GM12878 (cell line): ENCODE measurements around the gene HELZ. TPM values are rescaled to one million over a fixed set of nuclear protein-coding genes. Genes with fewer than 3 reads are reported as not detected.

Experiments
- ATAC-seq: fragments of 200-7000 bp; cut with Tn5 transposase; 3 replicates; pipeline ENCODE4 v1.9.1; 2020; ENCODE audit warnings: mild to moderate bottlenecking, moderate library complexity
- BruUV-seq: library from RNA; stranded (reverse); fragments of 400-500 nt; replicated peaks from 2 replicates; lab custom pipeline; 2021; lab: Mats Ljungman, UMichigan
- CTCF ChIA-PET: fragments of 300-600 bp; sonication (Branson Sonifier 250); formaldehyde crosslinking; extraction: SDS; loops from one replicate; lab custom pipeline; 2021; ENCODE audit warnings: inconsistent platforms; lab: Yijun Ruan, JAX
- POLR2A ChIA-PET: fragments of 350-600 bp; formaldehyde crosslinking; extraction: SDS; loops from one replicate; lab custom pipeline; 2021; ENCODE audit warnings: inconsistent platforms; lab: Charles Lee
- RAD21 ChIA-PET: fragments of 300-600 bp; sonication (Branson Sonifier 250); formaldehyde crosslinking; loops from one replicate; lab custom pipeline; 2023; ENCODE audit warnings: antibody characterized with exemption; ENCODE audit not compliant: unreplicated experiment; lab: Charles Lee
- SMC1A ChIA-PET: fragments of 300-600 bp; sonication (Branson Sonifier 250); formaldehyde crosslinking; loops from one replicate; lab custom pipeline; 2023; ENCODE audit not compliant: unreplicated experiment, uncharacterized antibody; lab: Charles Lee
- DNase-seq: peaks from one replicate; pipeline ENCODE4 v3.0.0-alpha.2; 2011; ENCODE audit warnings: low read depth, low spot score
- FAIRE-seq: peaks from 3 replicates; lab custom pipeline; 2011; peaks lifted over from hg19 to GRCh38; lab: Jason Lieb, UNC
- H2AFZ ChIP-seq: 2 replicates; pipeline ENCODE4 v1.6.0; 2011; ENCODE audit warnings: low read depth, low read length, control low read depth; ENCODE audit not compliant: control insufficient read depth
- H3K27ac ChIP-seq: 2 replicates; pipeline ENCODE4 v1.5.1; 2011; ENCODE audit warnings: control low read depth; ENCODE audit not compliant: control insufficient read depth, insufficient read depth
- H3K27me3 ChIP-seq, 2 experiments: replicated peaks in 1 of 2; 2 replicates each; pipeline versions ENCODE4 v1.6.0 to v1.6.1; 2011; ENCODE audit warnings: low read length in 1 of 2; ENCODE audit not compliant: control insufficient read depth in 2 of 2, insufficient read depth in 2 of 2
- H3K36me3 ChIP-seq, 2 experiments: 2 replicates each; pipeline ENCODE4 v1.5.1; 2011; ENCODE audit warnings: low read length in 1 of 2; ENCODE audit not compliant: control insufficient read depth in 2 of 2, insufficient read depth in 2 of 2
- H3K4me1 ChIP-seq: 2 replicates; pipeline ENCODE4 v1.6.1; 2011; ENCODE audit warnings: mild to moderate bottlenecking, low read length, moderate library complexity, mixed read lengths; ENCODE audit not compliant: control insufficient read depth, insufficient read depth
- H3K4me2 ChIP-seq: 2 replicates; pipeline ENCODE4 v1.6.0; 2011; ENCODE audit warnings: control low read depth; ENCODE audit not compliant: control insufficient read depth, insufficient read depth
- H3K4me3 ChIP-seq: fragments of 200-600 bp; sonication (generic); 2 replicates; pipeline ENCODE4 v1.5.1; 2016
- H3K79me2 ChIP-seq: 2 replicates; pipeline ENCODE4 v1.6.0; 2011; ENCODE audit warnings: low read length; ENCODE audit not compliant: control insufficient read depth, insufficient read depth
- H3K9ac ChIP-seq: 2 replicates; pipeline ENCODE4 v1.8.0; 2011; ENCODE audit warnings: low read length, control low read depth, mixed read lengths; ENCODE audit not compliant: control insufficient read depth, insufficient read depth
- H3K9me3 ChIP-seq: replicated peaks from 3 replicates; pipeline ENCODE4 v1.5.1; 2011; ENCODE audit warnings: mild to moderate bottlenecking, low read length; ENCODE audit not compliant: control insufficient read depth, insufficient read depth
- H4K20me1 ChIP-seq: 2 replicates; pipeline ENCODE4 v1.6.0; 2011; ENCODE audit not compliant: control insufficient read depth, insufficient read depth
- CHD1 ChIP-seq: IDR thresholded peaks from 2 replicates; pipeline ENCODE4 v1.6.1; 2012; ENCODE audit warnings: low read depth, low read length, improper control_type of control experiment
- HDAC6 ChIP-seq: fragments of 200-600 bp; sonication (generic); IDR thresholded peaks from one replicate; pipeline ENCODE4 v1.8.0; 2017; ENCODE audit warnings: antibody characterized with exemption; ENCODE audit not compliant: unreplicated experiment
- IRF5 ChIP-seq: fragments of 450-650 bp; IDR thresholded peaks from 2 replicates; pipeline ENCODE4 v1.6.1; 2017; ENCODE audit warnings: borderline replicate concordance
- MAX ChIP-seq: IDR thresholded peaks from 2 replicates; pipeline ENCODE4 v1.6.1; 2012; ENCODE audit warnings: low read depth, low read length, improper control_type of control experiment
- MTA2 ChIP-seq: fragments of 450-650 bp; IDR thresholded peaks from 2 replicates; pipeline ENCODE4 v1.6.1; 2016; ENCODE audit warnings: low read depth, mild to moderate bottlenecking, moderate library complexity
- NFXL1 ChIP-seq: fragments of 450-650 bp; IDR thresholded peaks from 2 replicates; pipeline ENCODE4 v1.6.1; 2017; ENCODE audit warnings: antibody characterized with exemption, mild to moderate bottlenecking, borderline replicate concordance
- POU2F2 ChIP-seq: IDR thresholded peaks from 3 replicates; pipeline ENCODE4 v1.6.1; 2011; ENCODE audit warnings: low read depth, mild to moderate bottlenecking, low read length, borderline replicate concordance
- PRDM15 ChIP-seq: fragments of 450-650 bp; formaldehyde crosslinking; IDR thresholded peaks from 2 replicates; pipeline ENCODE4 v1.4.0; 2020; ENCODE audit warnings: mild to moderate bottlenecking, moderate library complexity
- RCOR1 ChIP-seq: conservative IDR thresholded peaks from 2 replicates; pipeline ENCODE4 v1.6.1; 2012; ENCODE audit warnings: low read depth, low read length, improper control_type of control experiment
- SMC3 ChIP-seq: IDR thresholded peaks from 2 replicates; pipeline ENCODE4 v1.6.1; 2011; ENCODE audit warnings: low read length, improper control_type of control experiment, borderline replicate concordance
- SPI1 ChIP-seq: IDR thresholded peaks from 2 replicates; pipeline ENCODE4 v1.6.1; 2011; ENCODE audit warnings: low read depth, mild to moderate bottlenecking, low read length, moderate library complexity, borderline replicate concordance; ENCODE audit not compliant: insufficient read depth
- SRF ChIP-seq, 2 experiments: IDR thresholded peaks; 2 replicates each; pipeline ENCODE4 v1.6.1; 2011; ENCODE audit warnings: low read depth in 2 of 2, low read length in 2 of 2, mild to moderate bottlenecking in 1 of 2, moderate library complexity in 1 of 2
- SUZ12 ChIP-seq: fragments of 200-600 bp; sonication (generic); IDR thresholded peaks from one replicate; pipeline ENCODE4 v1.6.1; 2018; ENCODE audit warnings: antibody characterized with exemption, mild to moderate bottlenecking; ENCODE audit not compliant: unreplicated experiment
- USF2 ChIP-seq: IDR thresholded peaks from 2 replicates; pipeline ENCODE4 v1.6.1; 2011; ENCODE audit warnings: low read depth, low read length, improper control_type of control experiment, borderline replicate concordance
- YBX1 ChIP-seq: fragments of 450-650 bp; IDR thresholded peaks from 2 replicates; pipeline ENCODE4 v1.6.1; 2016; ENCODE audit warnings: antibody characterized with exemption
- ZBED1 ChIP-seq: IDR thresholded peaks from 2 replicates; pipeline ENCODE4 v1.6.1; 2016; ENCODE audit warnings: borderline replicate concordance
- ZNF274 ChIP-seq: IDR thresholded peaks from one replicate; pipeline ENCODE4 v1.8.0; 2011; ENCODE audit not compliant: insufficient read length, insufficient read depth
- WGBS: methylation state at CpG from one replicate; pipeline ENCODE4 v1.1.6; 2016; ENCODE audit warnings: low lambda C conversion rate; ENCODE audit not compliant: insufficient replicate concordance, insufficient coverage; ENCODE audit errors: missing lambda C conversion rate; 5-methylcytosine and 5-hydroxymethylcytosine counted together
- in situ Hi-C: fragments of 300-500 bp; cut with MboI; formaldehyde crosslinking; loops from 9 replicates; pipeline ENCODE4 v1.14.3; 2018; ENCODE audit warnings: mixed read lengths
- intact Hi-C: fragments of 100-400 bp; cut with micrococcal nuclease; formaldehyde crosslinking; loops from one replicate; pipeline ENCODE4 v1.14.2; 2022; ENCODE audit not compliant: unreplicated experiment
- polyA plus RNA-seq, 11 experiments: library from polyadenylated mRNA; depleted of rRNA in 4 of 11; unstranded in 6 of 11; stranded (reverse) in 5 of 11; fragments of >200 nt; fragmentation: Nextera tagmentation in 4 of 11; fragmentation: Illumina TruSeq in 1 of 11; extraction: Ambion mirVana in 4 of 11; extraction: Trizol in 1 of 11; gene quantifications; 1 replicate in 1 of 11; 2 replicates in 10 of 11; pipeline versions ENCODE4 v1.2.1 to v1.2.3, GENCODE V29; 2011 to 2016; ENCODE audit warnings: inconsistent platforms in 2 of 11, missing spikeins in 2 of 11, low read depth in 1 of 11
- total RNA-seq, 4 experiments: library from RNA; depleted of rRNA in 3 of 4; stranded (reverse); fragments of >200 nt in 3 of 4; fragmentation: Illumina TruSeq in 1 of 4; extraction: Trizol in 1 of 4; gene quantifications; 2 replicates each; pipeline versions ENCODE4 v1.2.1 to v1.2.3, GENCODE V29; 2013 to 2021

Gene HELZ
- total and polyA plus RNA-seq, 10 of the 15 experiments (the other 5 are each of a cell fraction or from before 2014, with no cell fraction given): 1.5 to 36.8 (median 19.1) TPM

GRCh38 chr17:67024736-67025135, 220.3 kb downstream of the HELZ start (continued):
- TF ChIP-seq NFXL1: no peak
- TF ChIP-seq RCOR1: no peak
- no peak for TF ChIP-seq SMC3
- no peak for TF ChIP-seq YBX1
- TF ChIP-seq MTA2: no peak
- no peak for TF ChIP-seq USF2

GRCh38 chr17:67022451-67022810, 222.6 kb downstream of the HELZ start:
- ChIA-PET CTCF (no interaction called here), POLR2A (no interaction called here), SMC1A (no interaction called here), RAD21 (no interaction called here)
- TF ChIP-seq IRF5 (no peak), CHD1 (no peak), SUZ12 (no peak), POU2F2 (no peak), SRF (IDR thresholded peaks at IDR 0.05; ENCODE audit: low read depth in 2 of 2, low read length in 2 of 2) (no peak), ZNF274 (no peak), HDAC6 (no peak), MAX (no peak), SPI1 (no peak), PRDM15 (no peak), ZBED1 (no peak)
- Histone ChIP-seq H3K4me3 (no peak overlapping the region), H3K4me2 (no peak overlapping the region), H3K27me3 (no peaks in the 10 kb centered on the region), H3K27ac (no peak overlapping the region), H4K20me1 (no peaks in the 10 kb centered on the region), H3K9ac (no peak overlapping the region), H3K4me1 (no peaks in the 10 kb centered on the region), H2AFZ (no peak overlapping the region), H3K79me2 (no peaks in the 10 kb centered on the region), H3K36me3 (no peaks in the 10 kb centered on the region), H3K9me3 (no peaks in the 10 kb centered on the region)
- BruUV-seq: no TSS peak
- WGBS: 21% methylated on average over 12 of the region's 12 CpGs
- in situ Hi-C loops (no loop called here), intact Hi-C loops (no loop called here)
- FAIRE-seq (no peak), ATAC-seq (no peak), DNase-seq (no peak)
